Hematopoietic multipotent progenitor cell treated with erythropoietin and hydrocortisone succinate and interleukin-3 and kit ligand, for 4 days (in vitro differentiated cells): ENCODE results near the gene RAB11FIP3.
"Not testable (repeated sequence)": the region's sequence is repeated elsewhere in the genome, so short reads cannot be mapped to it uniquely, and the experiment has no call there.

Experiments
- DNase-seq: peaks from one replicate; pipeline ENCODE4 v3.0.0-alpha.2; 2015

The RAB11FIP3 gene, protein sequence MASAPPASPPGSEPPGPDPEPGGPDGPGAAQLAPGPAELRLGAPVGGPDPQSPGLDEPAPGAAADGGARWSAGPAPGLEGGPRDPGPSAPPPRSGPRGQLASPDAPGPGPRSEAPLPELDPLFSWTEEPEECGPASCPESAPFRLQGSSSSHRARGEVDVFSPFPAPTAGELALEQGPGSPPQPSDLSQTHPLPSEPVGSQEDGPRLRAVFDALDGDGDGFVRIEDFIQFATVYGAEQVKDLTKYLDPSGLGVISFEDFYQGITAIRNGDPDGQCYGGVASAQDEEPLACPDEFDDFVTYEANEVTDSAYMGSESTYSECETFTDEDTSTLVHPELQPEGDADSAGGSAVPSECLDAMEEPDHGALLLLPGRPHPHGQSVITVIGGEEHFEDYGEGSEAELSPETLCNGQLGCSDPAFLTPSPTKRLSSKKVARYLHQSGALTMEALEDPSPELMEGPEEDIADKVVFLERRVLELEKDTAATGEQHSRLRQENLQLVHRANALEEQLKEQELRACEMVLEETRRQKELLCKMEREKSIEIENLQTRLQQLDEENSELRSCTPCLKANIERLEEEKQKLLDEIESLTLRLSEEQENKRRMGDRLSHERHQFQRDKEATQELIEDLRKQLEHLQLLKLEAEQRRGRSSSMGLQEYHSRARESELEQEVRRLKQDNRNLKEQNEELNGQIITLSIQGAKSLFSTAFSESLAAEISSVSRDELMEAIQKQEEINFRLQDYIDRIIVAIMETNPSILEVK

GRCh38 chr16:425082-425718, at the start of gene RAB11FIP3:
Gene RAB11FIP3 (plus strand): TSS chr16:425649. CDS start chr16:426007, 358 bp downstream.
- DNase-seq, result peak; percentile 93

- no peak for DNase-seq
These were observed 49.3 kb upstream of the RAB11FIP3 start for GRCh38 chr16:375927-376816.

GRCh38 chr16:376817-377418, 48.5 kb upstream of the RAB11FIP3 start:
- DNase-seq, result no peak

- DNase-seq, result no peak
These were observed 48.0 kb upstream of the RAB11FIP3 start for GRCh38 chr16:377419-377951.

DNA sequence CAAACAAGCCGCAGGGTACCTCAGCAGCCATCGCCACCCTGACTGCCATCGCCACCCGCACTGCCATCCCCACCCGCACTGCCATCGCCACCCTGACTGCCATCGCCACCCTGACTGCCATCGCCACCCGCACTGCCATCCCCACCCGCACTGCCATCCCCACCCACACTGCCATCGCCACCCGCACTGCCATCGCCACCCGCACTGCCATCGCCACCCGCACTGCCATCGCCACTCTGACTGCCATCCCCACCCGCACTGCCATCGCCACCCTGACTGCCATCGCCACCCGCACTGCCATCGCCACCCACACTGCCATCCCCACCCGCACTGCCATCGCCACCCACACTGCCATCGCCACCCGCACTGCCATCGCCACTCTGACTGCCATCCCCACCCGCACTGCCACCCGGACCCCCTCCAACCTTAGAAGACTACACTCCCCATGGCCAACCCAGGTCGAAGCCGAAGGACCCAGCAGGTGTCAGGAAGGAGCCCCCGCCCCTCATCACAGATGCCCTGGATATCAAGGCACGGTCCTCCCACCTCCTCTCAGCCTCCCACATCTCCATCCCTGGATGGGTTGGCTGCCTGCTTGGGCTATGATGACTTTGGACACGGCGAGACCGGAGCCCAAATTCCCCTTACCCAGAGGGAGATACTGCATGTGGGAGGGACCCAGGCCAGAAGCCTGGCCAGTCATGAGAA, 47.2 kb upstream of the RAB11FIP3 start:
- DNase-seq, result not testable (repeated sequence)

GRCh38 chr16:378821-379182, 46.6 kb upstream of the RAB11FIP3 start:
- no peak for DNase-seq

DNA sequence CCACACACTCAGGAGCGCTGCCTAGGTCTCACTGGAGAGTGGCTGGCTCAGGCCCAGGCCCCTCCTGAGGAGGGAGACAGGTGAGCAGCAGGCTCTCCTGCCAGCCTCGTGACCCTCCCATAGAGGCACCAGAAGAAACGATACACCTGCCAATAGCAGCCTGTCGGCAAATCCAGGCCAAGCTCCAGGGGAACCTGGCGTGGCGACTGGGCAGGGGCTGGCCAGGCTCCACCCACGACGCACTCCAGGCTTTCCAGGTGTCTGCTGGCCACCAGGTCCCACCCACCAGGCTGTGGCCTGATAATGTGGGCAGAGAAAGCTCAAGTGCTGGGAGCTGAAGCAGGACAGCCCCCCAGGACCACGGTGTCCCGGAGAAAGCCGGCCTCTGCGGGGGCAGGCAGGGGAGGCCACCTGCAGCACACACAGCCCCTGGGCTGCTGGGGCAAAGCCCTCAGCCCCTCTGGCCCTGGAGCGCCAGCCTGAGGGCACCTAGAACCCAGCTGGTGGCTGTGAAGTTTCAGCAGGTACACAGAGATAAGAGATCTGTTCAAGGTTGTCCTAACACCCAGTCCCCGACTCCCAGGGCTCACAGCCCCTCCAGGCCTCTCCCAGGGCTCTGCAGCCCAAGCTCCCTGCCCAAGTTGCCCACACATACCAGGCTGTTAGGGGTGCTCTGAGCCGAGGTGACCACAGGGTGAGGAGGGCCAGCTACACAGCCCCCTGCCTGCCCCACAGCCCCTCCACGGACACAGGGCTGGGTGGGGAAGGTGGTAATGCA, 46.1 kb upstream of the RAB11FIP3 start:
- DNase-seq, result no peak

DNA sequence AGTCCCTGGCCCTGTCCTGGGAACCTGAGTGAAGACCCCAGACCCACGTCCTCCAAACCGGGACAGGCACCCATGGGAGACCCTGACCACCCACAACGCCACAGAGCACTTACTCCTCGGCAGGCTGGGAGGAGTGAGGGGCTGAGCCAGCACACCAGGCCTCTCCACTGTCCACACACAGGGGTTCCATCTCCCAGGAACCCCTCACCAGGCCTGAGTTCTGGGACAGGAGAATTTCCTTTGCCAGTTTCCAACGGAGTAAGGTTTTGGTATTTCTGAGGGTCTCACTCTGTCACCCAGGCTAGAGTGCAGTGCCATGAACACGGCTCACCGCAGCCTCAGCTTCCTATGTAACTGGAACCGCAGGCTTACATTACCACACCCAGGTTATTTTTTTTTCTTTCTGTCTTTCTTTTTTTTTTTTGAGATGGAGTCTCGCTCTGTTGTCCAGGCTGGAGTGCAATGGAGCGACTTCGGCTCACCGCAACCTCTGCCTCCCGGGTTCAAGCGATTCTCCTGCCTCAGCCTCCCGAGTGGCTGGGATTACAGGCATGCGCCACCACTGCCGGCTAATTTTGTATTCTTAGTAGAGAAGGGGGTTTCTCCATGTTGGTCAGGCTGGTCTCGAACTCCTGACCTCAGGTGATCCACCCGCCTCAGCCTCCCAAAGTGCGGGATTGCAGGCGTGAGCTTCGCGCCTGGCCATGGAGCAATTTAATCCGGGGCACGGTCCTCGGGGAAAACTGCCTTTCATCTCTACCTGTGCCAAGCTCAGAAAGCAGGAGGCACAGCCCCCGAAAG, 45.3 kb upstream of the RAB11FIP3 start:
- DNase-seq, result no peak

GRCh38 chr16:380762-381011, 44.8 kb upstream of the RAB11FIP3 start:
- DNase-seq, result no peak

GRCh38 chr16:381012-381788, 44.2 kb upstream of the RAB11FIP3 start:
- peak; percentile 45 for DNase-seq

- peak; percentile 86 for DNase-seq
These were observed 43.4 kb upstream of the RAB11FIP3 start, which contains the start of gene PGAP6 for GRCh38 chr16:381789-382717. Gene PGAP6 (minus strand): TSS chr16:381978. CDS start chr16:381821, 157 bp downstream.

- DNase-seq, result peak; percentile 54
These were observed 42.0 kb upstream of the RAB11FIP3 start for GRCh38 chr16:383326-384051.

DNA sequence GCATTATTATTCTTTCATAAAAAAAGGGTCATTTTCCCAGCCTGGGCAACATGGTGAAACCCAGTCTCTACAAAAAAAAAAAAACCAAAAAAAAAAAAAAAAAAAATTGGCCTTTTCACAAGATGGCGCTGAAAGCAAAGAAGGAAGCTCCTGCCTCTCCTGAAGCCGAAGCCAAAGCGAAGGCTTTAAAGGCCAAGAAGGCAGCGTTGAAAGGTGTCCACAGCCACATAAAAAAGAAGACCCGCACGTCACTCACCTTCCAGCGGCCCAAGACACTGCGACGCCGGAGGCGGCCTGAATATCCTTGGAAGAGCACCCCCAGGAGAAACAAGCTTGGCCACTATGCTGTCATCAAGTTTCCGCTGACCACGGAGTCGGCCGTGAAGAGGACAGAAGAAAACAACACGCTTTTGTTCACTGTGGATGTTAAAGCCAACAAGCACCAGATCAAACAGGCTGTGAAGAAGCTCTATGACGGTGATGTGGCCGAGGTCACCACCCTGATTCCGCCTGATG, 38.8 kb upstream of the RAB11FIP3 start:
- peak; percentile 60 for DNase-seq

DNA sequence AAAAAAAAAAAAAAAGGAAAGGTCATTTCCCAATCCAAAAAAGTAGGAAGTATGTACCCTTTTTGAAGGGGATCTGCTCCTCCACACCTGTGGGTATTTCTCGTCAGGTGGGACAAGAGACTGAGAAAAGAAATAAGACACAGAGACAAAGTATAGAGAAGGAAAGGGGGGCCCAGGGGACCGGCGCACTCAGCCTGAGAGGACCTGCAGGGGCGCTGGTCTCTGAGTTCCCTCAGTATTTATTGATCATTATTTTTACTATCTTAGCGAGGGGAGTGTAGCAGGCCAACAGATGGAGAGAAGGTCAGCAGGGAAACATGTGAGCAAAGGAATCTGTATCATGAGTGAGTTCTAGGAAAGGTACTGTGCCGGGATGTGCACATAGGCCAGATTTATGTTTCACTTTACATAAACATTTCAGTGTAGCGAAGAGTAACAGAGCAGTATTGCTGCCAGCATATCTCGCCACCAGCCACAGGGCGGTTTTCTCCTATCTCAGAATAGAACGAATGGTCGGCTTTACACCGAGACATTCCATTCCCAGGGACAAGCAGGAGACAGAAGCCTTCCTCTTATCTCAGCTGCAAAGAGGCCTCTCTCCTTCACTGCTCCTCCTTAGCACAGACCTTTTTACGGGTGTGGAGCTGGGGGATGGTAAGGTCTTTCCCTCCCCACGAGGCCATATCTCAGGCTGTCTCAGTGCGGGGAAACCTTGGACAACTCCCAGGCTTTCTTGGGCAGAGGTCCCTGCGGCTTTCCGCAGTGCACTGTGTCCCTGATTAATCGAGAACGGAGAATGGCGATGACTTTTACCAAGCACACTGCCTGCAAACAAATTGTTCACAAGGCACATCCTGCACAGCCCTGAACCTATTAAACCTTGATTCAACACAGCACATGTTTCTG, 37.4 kb upstream of the RAB11FIP3 start:
- DNase-seq, result peak; percentile 51

GRCh38 chr16:389352-389751, 36.1 kb upstream of the RAB11FIP3 start:
- no peak for DNase-seq

- peak; percentile 90 for DNase-seq
These were observed 33.5 kb upstream of the RAB11FIP3 start for GRCh38 chr16:391885-392335.
